K562 (cell line): ENCODE results near the gene TRMT2A. TPM values are rescaled to one million over a fixed set of nuclear protein-coding genes. Genes with fewer than 3 reads are reported as not detected.
A peak's percentile ranks its signal among the peaks of the same experiment; 100 is the strongest.

ENCODE experiments used
- CEBPG ChIP-seq, 3 experiments: fragments of 200-800 bp in 1 of 3; sonication (Bioruptor generic) in 1 of 3; sonication (generic) in 1 of 3; formaldehyde crosslinking in 1 of 3; IDR thresholded peaks in 2 of 3; conservative IDR thresholded peaks in 1 of 3; 2 replicates each; pipeline versions ENCODE4 v1.6.1 to v1.8.0; 2016 to 2022; ENCODE audit warnings: missing compliant biosample characterization in 2 of 3, missing genetic modification characterization in 2 of 3, mild to moderate bottlenecking in 1 of 3, missing genetic modification reagents in 1 of 3
- HNRNPLL ChIP-seq: fragments of 200-400 bp; formaldehyde crosslinking; IDR thresholded peaks from 2 replicates; pipeline ENCODE4 v1.6.1; 2017; ENCODE audit warnings: low read length, low read depth, mild to moderate bottlenecking; ENCODE audit not compliant: poor library complexity, severe bottlenecking
- KAT7 ChIP-seq: sonication (generic); formaldehyde crosslinking; IDR thresholded peaks from 2 replicates; pipeline ENCODE4 v1.8.0; 2022; ENCODE audit warnings: missing genetic modification reagents, mild to moderate bottlenecking, borderline replicate concordance
- MTF1 ChIP-seq: fragments of 250-450 bp; sonication (Bioruptor Pico); IDR thresholded peaks from 2 replicates; pipeline ENCODE4 v1.9.0; 2021; ENCODE audit warnings: moderate library complexity, mild to moderate bottlenecking, inconsistent platforms, borderline replicate concordance
- PHF8 ChIP-seq: fragments of 200-600 bp; sonication (generic); IDR thresholded peaks from 2 replicates; pipeline ENCODE4 v1.6.1; 2012; ENCODE audit warnings: mixed run types, mild to moderate bottlenecking, inconsistent platforms, low read length, moderate library complexity, borderline replicate concordance
- POLR2A ChIP-seq: fragments of 450-650 bp; conservative IDR thresholded peaks from 2 replicates; pipeline ENCODE4 v1.6.1; 2016
- SMARCC2 ChIP-seq: fragments of 450-650 bp; IDR thresholded peaks from 2 replicates; pipeline ENCODE4 v1.6.1; 2017; ENCODE audit warnings: antibody characterized with exemption, moderate library complexity, mild to moderate bottlenecking, low read depth
- ZNF354B ChIP-seq: fragments of 250-450 bp; sonication (Bioruptor Pico); IDR thresholded peaks from 2 replicates; pipeline ENCODE4 v1.4.0; 2020
- polyA plus RNA-seq, 8 experiments: library from polyadenylated mRNA; depleted of rRNA in 4 of 8; stranded (reverse) in 5 of 8; unstranded in 3 of 8; fragments of >200 nt; fragmentation: Nextera tagmentation in 2 of 8; fragmentation: Illumina TruSeq in 1 of 8; extraction: Ambion mirVana in 2 of 8; extraction: Trizol in 1 of 8; gene quantifications; 2 replicates each; pipeline versions ENCODE4 v1.2.1 to v1.2.3, GENCODE V29; 2011 to 2014; ENCODE audit warnings: inconsistent platforms in 1 of 8, missing spikeins in 1 of 8
- total RNA-seq, 7 experiments: library from RNA; depleted of rRNA in 6 of 7; stranded (reverse); fragments of >200 nt in 6 of 7; fragmentation: Illumina TruSeq in 2 of 7; extraction: Trizol in 2 of 7; gene quantifications; 2 replicates each; pipeline versions ENCODE4 v1.2.1 to v1.2.3, GENCODE V29; 2011 to 2021; ENCODE audit warnings: low replicate concordance in 1 of 7
- TF ChIP-seq, protein P1 (sequence below): fragments of 250-450 bp; sonication (Bioruptor Pico); IDR thresholded peaks from 2 replicates; pipeline ENCODE4 v1.9.0; 2021; ENCODE audit warnings: mild to moderate bottlenecking, inconsistent platforms
- TF ChIP-seq, protein P2 (sequence below): fragments of 250-450 bp; sonication (Bioruptor Pico); IDR thresholded peaks from 2 replicates; pipeline ENCODE4 v1.8.0; 2022; ENCODE audit warnings: inconsistent platforms, mild to moderate bottlenecking, moderate library complexity, borderline replicate concordance
- TF ChIP-seq, protein P3 (sequence below), 3 experiments: fragments of 200-800 bp in 1 of 3; fragments of 250-450 bp in 1 of 3; fragments of 450-650 bp in 1 of 3; sonication (Bioruptor Pico) in 1 of 3; sonication (Bioruptor generic) in 1 of 3; formaldehyde crosslinking in 1 of 3; IDR thresholded peaks; 2 replicates each; pipeline versions ENCODE4 v1.6.1 to v1.8.0; 2016 to 2022; ENCODE audit warnings: mild to moderate bottlenecking in 2 of 3, missing genetic modification characterization in 2 of 3, missing compliant biosample characterization in 1 of 3, moderate library complexity in 1 of 3

The TRMT2A gene
- total and polyA plus RNA-seq, 9 of the 15 experiments (the other 6 are each of a cell fraction or from before 2014, with no cell fraction given), result 1.6 to 265 (median 140) TPM

DNA sequence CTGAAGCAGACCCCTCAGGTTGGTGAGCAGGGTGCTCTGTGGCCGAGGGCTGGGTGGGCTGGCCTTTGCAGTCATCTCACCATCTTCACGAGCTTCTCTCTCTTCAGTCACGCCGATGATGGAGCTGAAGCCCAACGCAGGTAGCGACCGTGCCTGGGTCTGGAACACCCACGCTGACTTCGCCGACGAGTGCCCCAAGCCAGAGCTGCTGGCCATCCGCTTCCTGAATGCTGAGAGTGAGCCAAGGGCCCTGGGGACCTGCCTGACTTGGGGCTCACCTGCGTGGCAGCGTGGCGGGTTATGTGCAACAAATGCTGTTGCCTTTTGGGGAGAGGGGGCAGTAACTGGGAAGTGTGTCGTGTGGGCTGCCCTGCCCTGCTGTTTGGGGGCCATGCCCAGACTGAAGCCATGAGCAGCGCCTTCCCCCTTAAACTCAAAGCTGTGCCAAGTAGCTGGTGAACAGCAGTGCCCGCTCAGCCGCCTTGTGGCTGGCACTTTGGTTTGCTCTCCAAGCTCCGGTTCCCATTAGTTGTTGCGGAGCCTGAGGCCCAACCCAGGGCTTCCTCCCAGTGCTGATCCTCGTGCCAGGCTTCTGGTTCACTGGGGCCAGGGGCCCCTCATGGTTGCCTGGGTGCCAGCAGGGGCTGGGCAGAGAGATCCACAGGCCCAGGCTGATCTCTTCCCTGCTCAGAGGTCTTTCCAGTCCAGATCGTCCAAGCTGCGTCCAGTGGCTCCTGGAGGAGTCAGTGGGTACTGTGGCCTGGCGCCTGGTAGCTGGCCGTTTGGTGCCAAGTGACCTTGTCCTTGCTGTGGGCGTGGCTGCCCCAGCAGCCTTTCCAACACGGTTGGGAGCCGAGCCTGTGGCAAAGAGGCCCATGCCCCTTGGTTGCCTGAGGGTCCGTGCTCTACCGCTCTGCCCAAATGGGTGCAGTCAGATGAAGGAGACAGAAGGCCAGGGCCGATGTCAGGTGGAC, 8.5 kb upstream of the TRMT2A start (continued):
- TF ChIP-seq MTF1 (CRISPR knock-in tag) (no peak), PHF8 (no peak; the same call in 1 of the 2 replicates), POLR2A (peak; percentile 50), SMARCC2 (no peak), ZNF354B (CRISPR knock-in tag) (no peak), KAT7 (CRISPR knock-in tag) (no peak), CEBPG (CRISPR knock-in tag; IDR thresholded peaks at IDR 0.05) (no peak), CEBPG (tag; conservative IDR thresholded peaks at IDR 0.05 in 1 of 2, IDR thresholded peaks at IDR 0.05 in 1 of 2) (no peak), HNRNPLL (peak; percentile 23)
- TF ChIP-seq, protein P1, sequence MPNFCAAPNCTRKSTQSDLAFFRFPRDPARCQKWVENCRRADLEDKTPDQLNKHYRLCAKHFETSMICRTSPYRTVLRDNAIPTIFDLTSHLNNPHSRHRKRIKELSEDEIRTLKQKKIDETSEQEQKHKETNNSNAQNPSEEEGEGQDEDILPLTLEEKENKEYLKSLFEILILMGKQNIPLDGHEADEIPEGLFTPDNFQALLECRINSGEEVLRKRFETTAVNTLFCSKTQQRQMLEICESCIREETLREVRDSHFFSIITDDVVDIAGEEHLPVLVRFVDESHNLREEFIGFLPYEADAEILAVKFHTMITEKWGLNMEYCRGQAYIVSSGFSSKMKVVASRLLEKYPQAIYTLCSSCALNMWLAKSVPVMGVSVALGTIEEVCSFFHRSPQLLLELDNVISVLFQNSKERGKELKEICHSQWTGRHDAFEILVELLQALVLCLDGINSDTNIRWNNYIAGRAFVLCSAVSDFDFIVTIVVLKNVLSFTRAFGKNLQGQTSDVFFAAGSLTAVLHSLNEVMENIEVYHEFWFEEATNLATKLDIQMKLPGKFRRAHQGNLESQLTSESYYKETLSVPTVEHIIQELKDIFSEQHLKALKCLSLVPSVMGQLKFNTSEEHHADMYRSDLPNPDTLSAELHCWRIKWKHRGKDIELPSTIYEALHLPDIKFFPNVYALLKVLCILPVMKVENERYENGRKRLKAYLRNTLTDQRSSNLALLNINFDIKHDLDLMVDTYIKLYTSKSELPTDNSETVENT (CRISPR knock-in tag), result peak; percentile 22
- TF ChIP-seq, protein P2, sequence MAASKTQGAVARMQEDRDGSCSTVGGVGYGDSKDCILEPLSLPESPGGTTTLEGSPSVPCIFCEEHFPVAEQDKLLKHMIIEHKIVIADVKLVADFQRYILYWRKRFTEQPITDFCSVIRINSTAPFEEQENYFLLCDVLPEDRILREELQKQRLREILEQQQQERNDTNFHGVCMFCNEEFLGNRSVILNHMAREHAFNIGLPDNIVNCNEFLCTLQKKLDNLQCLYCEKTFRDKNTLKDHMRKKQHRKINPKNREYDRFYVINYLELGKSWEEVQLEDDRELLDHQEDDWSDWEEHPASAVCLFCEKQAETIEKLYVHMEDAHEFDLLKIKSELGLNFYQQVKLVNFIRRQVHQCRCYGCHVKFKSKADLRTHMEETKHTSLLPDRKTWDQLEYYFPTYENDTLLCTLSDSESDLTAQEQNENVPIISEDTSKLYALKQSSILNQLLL, result 0 out of 2 replicates have a peak, but pooled peaks have one; percentile 12
- TF ChIP-seq, protein P3, sequence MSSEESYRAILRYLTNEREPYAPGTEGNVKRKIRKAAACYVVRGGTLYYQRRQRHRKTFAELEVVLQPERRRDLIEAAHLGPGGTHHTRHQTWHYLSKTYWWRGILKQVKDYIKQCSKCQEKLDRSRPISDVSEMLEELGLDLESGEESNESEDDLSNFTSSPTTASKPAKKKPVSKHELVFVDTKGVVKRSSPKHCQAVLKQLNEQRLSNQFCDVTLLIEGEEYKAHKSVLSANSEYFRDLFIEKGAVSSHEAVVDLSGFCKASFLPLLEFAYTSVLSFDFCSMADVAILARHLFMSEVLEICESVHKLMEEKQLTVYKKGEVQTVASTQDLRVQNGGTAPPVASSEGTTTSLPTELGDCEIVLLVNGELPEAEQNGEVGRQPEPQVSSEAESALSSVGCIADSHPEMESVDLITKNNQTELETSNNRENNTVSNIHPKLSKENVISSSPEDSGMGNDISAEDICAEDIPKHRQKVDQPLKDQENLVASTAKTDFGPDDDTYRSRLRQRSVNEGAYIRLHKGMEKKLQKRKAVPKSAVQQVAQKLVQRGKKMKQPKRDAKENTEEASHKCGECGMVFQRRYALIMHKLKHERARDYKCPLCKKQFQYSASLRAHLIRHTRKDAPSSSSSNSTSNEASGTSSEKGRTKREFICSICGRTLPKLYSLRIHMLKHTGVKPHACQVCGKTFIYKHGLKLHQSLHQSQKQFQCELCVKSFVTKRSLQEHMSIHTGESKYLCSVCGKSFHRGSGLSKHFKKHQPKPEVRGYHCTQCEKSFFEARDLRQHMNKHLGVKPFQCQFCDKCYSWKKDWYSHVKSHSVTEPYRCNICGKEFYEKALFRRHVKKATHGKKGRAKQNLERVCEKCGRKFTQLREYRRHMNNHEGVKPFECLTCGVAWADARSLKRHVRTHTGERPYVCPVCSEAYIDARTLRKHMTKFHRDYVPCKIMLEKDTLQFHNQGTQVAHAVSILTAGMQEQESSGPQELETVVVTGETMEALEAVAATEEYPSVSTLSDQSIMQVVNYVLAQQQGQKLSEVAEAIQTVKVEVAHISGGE (CRISPR knock-in tag; IDR thresholded peaks at IDR 0.05), result 0 out of 6 replicates have a peak, but pooled peaks of 1 of the 3 experiments have one; percentile 28
